ENCODE measurements around the gene RAB22A. TPM values are rescaled to one million over a fixed set of nuclear protein-coding genes. Genes with fewer than 3 reads are reported as not detected.

RAB22A gene
- total and polyA plus RNA-seq, 2 donors (not counting 1 experiment from before 2014, with no cell fraction given), result 13.7 to 20.6 TPM

- H3K9me3 ChIP-seq (ENCODE audit: control insufficient read depth, insufficient read depth, low read depth, low read length), result no peaks in the 10 kb centered on the region
- no peak overlapping the region for H3K9ac ChIP-seq (ENCODE audit: insufficient read depth, low read length)
- H3K4me2 ChIP-seq (ENCODE audit: extremely low read depth, insufficient read depth, low read length), result no peak overlapping the region
- H3K4me3 ChIP-seq (replicated peaks in 1 of 4; ENCODE audit: control extremely low read depth in 1 of 4, insufficient read depth in 1 of 4, low read depth in 3 of 4, low read length in 4 of 4), result no peak overlapping the region
- H3K79me2 ChIP-seq (ENCODE audit: control insufficient read depth, insufficient read depth, low read length), result peaks cover 6% of the 10 kb centered on the region
- H2AFZ ChIP-seq (ENCODE audit: low read length), result no peak overlapping the region
- no peaks in the 10 kb centered on the region for H3K27me3 ChIP-seq (ENCODE audit: control insufficient read depth, insufficient read depth, low read length)
- TF ChIP-seq EZH2 (IDR thresholded peaks at IDR 0.05; ENCODE audit: low read length, missing control alignments), result no peak
- TF ChIP-seq, protein P1, sequence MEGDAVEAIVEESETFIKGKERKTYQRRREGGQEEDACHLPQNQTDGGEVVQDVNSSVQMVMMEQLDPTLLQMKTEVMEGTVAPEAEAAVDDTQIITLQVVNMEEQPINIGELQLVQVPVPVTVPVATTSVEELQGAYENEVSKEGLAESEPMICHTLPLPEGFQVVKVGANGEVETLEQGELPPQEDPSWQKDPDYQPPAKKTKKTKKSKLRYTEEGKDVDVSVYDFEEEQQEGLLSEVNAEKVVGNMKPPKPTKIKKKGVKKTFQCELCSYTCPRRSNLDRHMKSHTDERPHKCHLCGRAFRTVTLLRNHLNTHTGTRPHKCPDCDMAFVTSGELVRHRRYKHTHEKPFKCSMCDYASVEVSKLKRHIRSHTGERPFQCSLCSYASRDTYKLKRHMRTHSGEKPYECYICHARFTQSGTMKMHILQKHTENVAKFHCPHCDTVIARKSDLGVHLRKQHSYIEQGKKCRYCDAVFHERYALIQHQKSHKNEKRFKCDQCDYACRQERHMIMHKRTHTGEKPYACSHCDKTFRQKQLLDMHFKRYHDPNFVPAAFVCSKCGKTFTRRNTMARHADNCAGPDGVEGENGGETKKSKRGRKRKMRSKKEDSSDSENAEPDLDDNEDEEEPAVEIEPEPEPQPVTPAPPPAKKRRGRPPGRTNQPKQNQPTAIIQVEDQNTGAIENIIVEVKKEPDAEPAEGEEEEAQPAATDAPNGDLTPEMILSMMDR (conservative IDR thresholded peaks at IDR 0.05 in 1 of 2, IDR thresholded peaks at IDR 0.05 in 1 of 2; ENCODE audit: low read depth in 1 of 2, low read length in 2 of 2), result no peak
- H3K36me3 ChIP-seq (ENCODE audit: control insufficient read depth, insufficient read depth, low read length), result peaks cover 2% of the 10 kb centered on the region
- H4K20me1 ChIP-seq (ENCODE audit: control insufficient read depth, extremely low read depth, insufficient read depth, low read length), result no peaks in the 10 kb centered on the region
- H3K27ac ChIP-seq (ENCODE audit: insufficient read depth, low read length), result no peak overlapping the region
- no peak for DNase-seq (ENCODE audit: low read depth in 2 of 2)
- H3K4me1 ChIP-seq (ENCODE audit: control insufficient read depth, extremely low read depth, insufficient read depth, low read length), result peaks cover 3% of the 10 kb centered on the region
These were observed 9.2 kb upstream of the RAB22A start for GRCh38 chr20:58300321-58300720.

- Histone ChIP-seq H3K4me3 (replicated peaks in 1 of 4; ENCODE audit: control extremely low read depth in 1 of 4, insufficient read depth in 1 of 4, low read depth in 3 of 4, low read length in 4 of 4) (no peak overlapping the region), H3K36me3 (ENCODE audit: control insufficient read depth, insufficient read depth, low read length) (peaks cover 2% of the 10 kb centered on the region), H3K4me1 (ENCODE audit: control insufficient read depth, extremely low read depth, insufficient read depth, low read length) (no peaks in the 10 kb centered on the region), H3K79me2 (ENCODE audit: control insufficient read depth, insufficient read depth, low read length) (no peaks in the 10 kb centered on the region), H3K9me3 (ENCODE audit: control insufficient read depth, insufficient read depth, low read depth, low read length) (no peaks in the 10 kb centered on the region), H3K9ac (ENCODE audit: insufficient read depth, low read length) (no peak overlapping the region), H3K27me3 (ENCODE audit: control insufficient read depth, insufficient read depth, low read length) (no peaks in the 10 kb centered on the region), H4K20me1 (ENCODE audit: control insufficient read depth, extremely low read depth, insufficient read depth, low read length) (no peaks in the 10 kb centered on the region), H3K27ac (ENCODE audit: insufficient read depth, low read length) (no peak overlapping the region), H2AFZ (ENCODE audit: low read length) (no peak overlapping the region), H3K4me2 (ENCODE audit: extremely low read depth, insufficient read depth, low read length) (no peak overlapping the region)
- TF ChIP-seq, protein P1 (conservative IDR thresholded peaks at IDR 0.05 in 1 of 2, IDR thresholded peaks at IDR 0.05 in 1 of 2; ENCODE audit: low read depth in 1 of 2, low read length in 2 of 2), result no peak
- no peak for TF ChIP-seq EZH2 (IDR thresholded peaks at IDR 0.05; ENCODE audit: low read length, missing control alignments)
- DNase-seq (ENCODE audit: low read depth in 2 of 2), result no peak
These were observed 6.0 kb upstream of the RAB22A start for GRCh38 chr20:58303547-58303946.

GRCh38 chr20:58305061-58305460 lies 4.5 kb upstream of the RAB22A start:
- no peak overlapping the region for H3K27ac ChIP-seq (ENCODE audit: insufficient read depth, low read length)
- H3K36me3 ChIP-seq (ENCODE audit: control insufficient read depth, insufficient read depth, low read length), result peaks cover 2% of the 10 kb centered on the region
- no peak for TF ChIP-seq EZH2 (IDR thresholded peaks at IDR 0.05; ENCODE audit: low read length, missing control alignments)
- TF ChIP-seq, protein P1 (conservative IDR thresholded peaks at IDR 0.05 in 1 of 2, IDR thresholded peaks at IDR 0.05 in 1 of 2; ENCODE audit: low read depth in 1 of 2, low read length in 2 of 2), result no peak
- no peak overlapping the region for H3K4me2 ChIP-seq (ENCODE audit: extremely low read depth, insufficient read depth, low read length)
- H3K9me3 ChIP-seq (ENCODE audit: control insufficient read depth, insufficient read depth, low read depth, low read length), result no peaks in the 10 kb centered on the region
- H3K27me3 ChIP-seq (ENCODE audit: control insufficient read depth, insufficient read depth, low read length), result no peaks in the 10 kb centered on the region
- no peaks in the 10 kb centered on the region for H4K20me1 ChIP-seq (ENCODE audit: control insufficient read depth, extremely low read depth, insufficient read depth, low read length)
- no peak overlapping the region for H3K4me3 ChIP-seq (replicated peaks in 1 of 4; ENCODE audit: control extremely low read depth in 1 of 4, insufficient read depth in 1 of 4, low read depth in 3 of 4, low read length in 4 of 4)
- H3K9ac ChIP-seq (ENCODE audit: insufficient read depth, low read length), result no peak overlapping the region
- peaks cover 4% of the 10 kb centered on the region for H3K79me2 ChIP-seq (ENCODE audit: control insufficient read depth, insufficient read depth, low read length)
- H2AFZ ChIP-seq (ENCODE audit: low read length), result no peak overlapping the region
- no peaks in the 10 kb centered on the region for H3K4me1 ChIP-seq (ENCODE audit: control insufficient read depth, extremely low read depth, insufficient read depth, low read length)
- no peak for DNase-seq (ENCODE audit: low read depth in 2 of 2)
